Panc1 (cell line): ENCODE data around the gene PNLIPRP2. TPM values are rescaled to one million over a fixed set of nuclear protein-coding genes. Genes with fewer than 3 reads are reported as not detected.

Experiments
- ATAC-seq: fragments of 200-7000 bp; cut with Tn5 transposase; 2 replicates; pipeline ENCODE4 v1.9.1; 2020; ENCODE audit warnings: mild to moderate bottlenecking, moderate library complexity
- BruUV-seq: library from RNA; stranded (reverse); fragments of 400-500 nt; replicated peaks from 2 replicates; lab custom pipeline; 2021; lab: Mats Ljungman, UMichigan
- CTCF ChIA-PET: fragments of 300-600 bp; sonication (Branson Sonifier 250); formaldehyde crosslinking; loops from one replicate; lab custom pipeline; 2022; ENCODE audit warnings: antibody characterized with exemption; lab: Charles Lee
- POLR2A ChIA-PET: fragments of 300-600 bp; sonication (Branson Sonifier 250); formaldehyde crosslinking; loops from one replicate; lab custom pipeline; 2022; ENCODE audit warnings: antibody characterized with exemption; lab: Charles Lee
- DNase-seq: peaks from one replicate; pipeline ENCODE4 v3.0.0-alpha.2; 2010; ENCODE audit warnings: low read depth, low spot score
- H3K27ac ChIP-seq: 2 replicates; pipeline ENCODE4 v1.5.1; 2011; ENCODE audit warnings: mild to moderate bottlenecking, low read length, inconsistent platforms
- H3K27me3 ChIP-seq: fragments of 200-500 bp; sonication (Bioruptor generic); 2 replicates; pipeline ENCODE4 v1.6.0; 2014; ENCODE audit warnings: low read length, inconsistent platforms; ENCODE audit not compliant: control insufficient read depth, insufficient read depth
- H3K36me3 ChIP-seq: fragments of 200-500 bp; sonication (Bioruptor generic); 2 replicates; pipeline ENCODE4 v1.5.1; 2014; ENCODE audit warnings: inconsistent platforms, mild to moderate bottlenecking, low read length, moderate library complexity; ENCODE audit not compliant: control insufficient read depth, insufficient read depth
- H3K4me1 ChIP-seq: 2 replicates; pipeline ENCODE4 v1.5.1; 2011; ENCODE audit warnings: inconsistent platforms, mild to moderate bottlenecking, low read length, moderate library complexity; ENCODE audit not compliant: control insufficient read depth, insufficient read depth
- H3K4me3 ChIP-seq, 2 experiments: 2 replicates each; pipeline ENCODE4 v1.5.1; 2011 to 2012; ENCODE audit warnings: low read depth in 2 of 2, low read length in 2 of 2, mild to moderate bottlenecking in 2 of 2, inconsistent platforms in 1 of 2, moderate library complexity in 1 of 2
- H3K9me3 ChIP-seq: fragments of 200-500 bp; sonication (Bioruptor generic); 2 replicates; pipeline ENCODE4 v1.5.1; 2014; ENCODE audit warnings: low read depth, mild to moderate bottlenecking, inconsistent platforms, low read length, moderate library complexity; ENCODE audit not compliant: control insufficient read depth, insufficient read depth
- POLR2AphosphoS5 ChIP-seq: IDR thresholded peaks from 2 replicates; pipeline ENCODE4 v1.6.1; 2012; ENCODE audit warnings: mild to moderate bottlenecking, low read depth, low read length, moderate library complexity
- SIN3A ChIP-seq: IDR thresholded peaks from 2 replicates; pipeline ENCODE4 v1.6.1; 2012; ENCODE audit warnings: low read depth, mild to moderate bottlenecking, low read length, moderate library complexity, borderline replicate concordance; ENCODE audit not compliant: insufficient read depth
- TCF7L2 ChIP-seq: IDR thresholded peaks from 2 replicates; pipeline ENCODE4 v1.6.1; 2011; ENCODE audit warnings: mild to moderate bottlenecking, low read depth, low read length, inconsistent platforms
- in situ Hi-C: cut with HindIII; loops from 2 replicates; pipeline ENCODE4 v1.10.0; 2016; ENCODE audit warnings: low sequenced_read_pairs, low pct_unique_long_range_greater_than_20kb
- intact Hi-C: fragments of 100-400 bp; cut with micrococcal nuclease; formaldehyde crosslinking; loops from one replicate; pipeline ENCODE4 v1.10.0; 2022; ENCODE audit not compliant: unreplicated experiment
- total RNA-seq: library from RNA; stranded (reverse); gene quantifications from one replicate; pipeline ENCODE4 v1.2.1, GENCODE V29; 2021; ENCODE audit not compliant: unreplicated experiment
- TF ChIP-seq, protein P1 (sequence below), 2 experiments: IDR thresholded peaks; 2 replicates each; pipeline ENCODE4 v1.6.1; 2011 to 2012; ENCODE audit warnings: low read depth in 2 of 2, control low read depth in 1 of 2, low read length in 1 of 2, mild to moderate bottlenecking in 1 of 2, moderate library complexity in 1 of 2; ENCODE audit not compliant: insufficient read depth in 1 of 2
- TF ChIP-seq, protein P2 (sequence below): fragments of 450-650 bp; IDR thresholded peaks from 2 replicates; pipeline ENCODE4 v1.5.1; 2017; ENCODE audit warnings: mild to moderate bottlenecking

PNLIPRP2 gene
- total RNA-seq, 1 experiment from 2014 or later, result 0.72 TPM

DNA sequence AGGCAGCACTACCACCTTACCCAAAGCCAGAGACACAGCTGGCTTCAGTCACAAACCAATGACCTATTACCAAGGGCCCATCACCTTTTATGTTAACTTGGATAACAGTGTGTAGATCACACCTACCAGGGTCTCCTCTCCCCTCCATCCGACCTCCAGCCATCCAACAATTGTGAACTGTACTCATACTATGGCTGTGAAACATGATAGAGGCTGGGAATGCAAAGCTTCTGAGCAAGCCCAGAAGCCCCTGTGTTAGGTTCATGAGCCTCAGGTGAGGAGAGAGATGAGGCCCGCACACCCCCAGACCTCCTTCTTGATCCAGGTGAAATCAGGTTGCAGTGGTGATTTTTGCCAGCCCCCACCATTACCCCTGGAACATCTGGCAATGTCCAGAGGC, 47.7 kb downstream of the PNLIPRP2 start:
- BruUV-seq, result no TSS peak
- Histone ChIP-seq H3K27ac (no peak overlapping the region), H3K4me1 (peaks cover 3% of the 10 kb centered on the region; the same call in 1 of the 2 replicates), H3K27me3 (no peaks in the 10 kb centered on the region), H3K36me3 (no peaks in the 10 kb centered on the region), H3K4me3 (no peak overlapping the region), H3K9me3 (no peaks in the 10 kb centered on the region)
- no peak for ATAC-seq
- ChIA-PET CTCF (no interaction called here), POLR2A (no interaction called here)
- in situ Hi-C loops (no loop called here), intact Hi-C loops (no loop called here)
- TF ChIP-seq POLR2AphosphoS5, result no peak
- DNase-seq, result no peak

DNA sequence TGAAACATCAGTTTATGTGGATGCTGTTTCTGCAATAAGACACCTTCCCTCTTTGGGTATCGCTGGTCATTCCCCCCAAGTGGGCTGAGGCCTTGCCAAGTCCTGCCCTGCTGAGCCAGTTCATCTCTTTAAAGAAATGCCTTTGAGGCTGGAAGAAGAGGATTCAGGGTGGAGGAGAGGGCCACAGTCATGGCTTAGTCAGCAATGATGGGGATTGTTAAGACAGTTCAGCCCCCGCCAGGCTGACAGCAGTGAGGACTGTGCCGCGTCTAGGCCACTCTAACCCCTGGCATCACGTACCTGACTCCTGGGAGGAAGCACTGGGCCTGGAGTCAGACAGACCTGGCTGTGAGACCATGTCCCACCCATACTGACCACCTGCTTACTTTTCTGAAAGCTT, 48.3 kb downstream of the PNLIPRP2 start:
- ChIA-PET POLR2A (no interaction called here), CTCF (no interaction called here)
- Histone ChIP-seq H3K4me3 (no peak overlapping the region), H3K4me1 (peaks cover 3% of the 10 kb centered on the region; the same call in 1 of the 2 replicates), H3K27ac (no peak overlapping the region), H3K36me3 (no peaks in the 10 kb centered on the region), H3K27me3 (no peaks in the 10 kb centered on the region), H3K9me3 (no peaks in the 10 kb centered on the region)
- intact Hi-C loops (no loop called here), in situ Hi-C loops (no loop called here)
- TF ChIP-seq, protein P1, sequence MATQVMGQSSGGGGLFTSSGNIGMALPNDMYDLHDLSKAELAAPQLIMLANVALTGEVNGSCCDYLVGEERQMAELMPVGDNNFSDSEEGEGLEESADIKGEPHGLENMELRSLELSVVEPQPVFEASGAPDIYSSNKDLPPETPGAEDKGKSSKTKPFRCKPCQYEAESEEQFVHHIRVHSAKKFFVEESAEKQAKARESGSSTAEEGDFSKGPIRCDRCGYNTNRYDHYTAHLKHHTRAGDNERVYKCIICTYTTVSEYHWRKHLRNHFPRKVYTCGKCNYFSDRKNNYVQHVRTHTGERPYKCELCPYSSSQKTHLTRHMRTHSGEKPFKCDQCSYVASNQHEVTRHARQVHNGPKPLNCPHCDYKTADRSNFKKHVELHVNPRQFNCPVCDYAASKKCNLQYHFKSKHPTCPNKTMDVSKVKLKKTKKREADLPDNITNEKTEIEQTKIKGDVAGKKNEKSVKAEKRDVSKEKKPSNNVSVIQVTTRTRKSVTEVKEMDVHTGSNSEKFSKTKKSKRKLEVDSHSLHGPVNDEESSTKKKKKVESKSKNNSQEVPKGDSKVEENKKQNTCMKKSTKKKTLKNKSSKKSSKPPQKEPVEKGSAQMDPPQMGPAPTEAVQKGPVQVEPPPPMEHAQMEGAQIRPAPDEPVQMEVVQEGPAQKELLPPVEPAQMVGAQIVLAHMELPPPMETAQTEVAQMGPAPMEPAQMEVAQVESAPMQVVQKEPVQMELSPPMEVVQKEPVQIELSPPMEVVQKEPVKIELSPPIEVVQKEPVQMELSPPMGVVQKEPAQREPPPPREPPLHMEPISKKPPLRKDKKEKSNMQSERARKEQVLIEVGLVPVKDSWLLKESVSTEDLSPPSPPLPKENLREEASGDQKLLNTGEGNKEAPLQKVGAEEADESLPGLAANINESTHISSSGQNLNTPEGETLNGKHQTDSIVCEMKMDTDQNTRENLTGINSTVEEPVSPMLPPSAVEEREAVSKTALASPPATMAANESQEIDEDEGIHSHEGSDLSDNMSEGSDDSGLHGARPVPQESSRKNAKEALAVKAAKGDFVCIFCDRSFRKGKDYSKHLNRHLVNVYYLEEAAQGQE (IDR thresholded peaks at IDR 0.05; ENCODE audit: insufficient read depth in 1 of 2, low read depth in 2 of 2, low read length in 1 of 2), result no peak
- TF ChIP-seq POLR2AphosphoS5 (no peak), TCF7L2 (no peak), SIN3A (no peak)
- TF ChIP-seq, protein P2, sequence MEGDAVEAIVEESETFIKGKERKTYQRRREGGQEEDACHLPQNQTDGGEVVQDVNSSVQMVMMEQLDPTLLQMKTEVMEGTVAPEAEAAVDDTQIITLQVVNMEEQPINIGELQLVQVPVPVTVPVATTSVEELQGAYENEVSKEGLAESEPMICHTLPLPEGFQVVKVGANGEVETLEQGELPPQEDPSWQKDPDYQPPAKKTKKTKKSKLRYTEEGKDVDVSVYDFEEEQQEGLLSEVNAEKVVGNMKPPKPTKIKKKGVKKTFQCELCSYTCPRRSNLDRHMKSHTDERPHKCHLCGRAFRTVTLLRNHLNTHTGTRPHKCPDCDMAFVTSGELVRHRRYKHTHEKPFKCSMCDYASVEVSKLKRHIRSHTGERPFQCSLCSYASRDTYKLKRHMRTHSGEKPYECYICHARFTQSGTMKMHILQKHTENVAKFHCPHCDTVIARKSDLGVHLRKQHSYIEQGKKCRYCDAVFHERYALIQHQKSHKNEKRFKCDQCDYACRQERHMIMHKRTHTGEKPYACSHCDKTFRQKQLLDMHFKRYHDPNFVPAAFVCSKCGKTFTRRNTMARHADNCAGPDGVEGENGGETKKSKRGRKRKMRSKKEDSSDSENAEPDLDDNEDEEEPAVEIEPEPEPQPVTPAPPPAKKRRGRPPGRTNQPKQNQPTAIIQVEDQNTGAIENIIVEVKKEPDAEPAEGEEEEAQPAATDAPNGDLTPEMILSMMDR, result no peak
- no TSS peak for BruUV-seq
- DNase-seq (no peak), ATAC-seq (no peak)

DNA sequence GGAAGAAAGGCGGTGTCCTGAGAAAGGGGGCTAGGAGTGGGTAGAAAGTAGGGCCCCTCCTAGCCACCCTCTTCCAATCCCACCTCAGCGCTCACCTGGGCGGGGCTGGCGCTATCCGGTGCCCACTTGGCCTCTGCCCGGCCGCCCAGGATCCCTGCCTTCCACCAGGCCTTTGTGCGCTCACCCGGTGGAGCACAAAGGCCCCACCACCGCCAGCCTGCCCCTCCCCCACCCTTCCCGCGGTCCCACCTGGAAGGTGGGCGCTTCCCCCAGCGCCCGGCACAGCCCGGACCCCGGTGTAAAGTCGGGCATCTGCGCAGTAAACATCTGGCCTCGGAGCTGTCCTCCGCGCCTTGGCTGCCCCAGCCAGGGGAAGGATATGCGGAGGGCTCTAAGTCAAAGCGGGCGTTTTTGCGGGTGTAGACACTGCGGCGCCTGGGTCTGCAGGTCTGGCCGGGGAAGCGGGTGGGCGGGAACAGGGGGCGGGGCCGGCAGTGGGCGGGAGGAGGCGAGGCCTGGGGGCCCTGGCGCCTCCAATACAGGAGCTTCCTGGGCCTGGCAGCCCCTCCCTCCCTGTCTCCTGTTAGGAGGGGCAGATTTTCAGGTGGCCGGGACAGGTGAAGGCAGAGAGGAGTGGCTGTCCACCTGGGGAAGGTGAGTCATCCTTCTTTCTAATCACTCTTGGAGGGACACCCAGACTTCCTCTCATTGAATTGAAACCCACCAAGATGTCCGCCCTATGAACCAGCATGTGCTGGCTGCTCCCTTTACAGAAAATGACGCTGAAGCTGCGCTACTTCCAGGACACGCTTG, 49.3 kb downstream of the PNLIPRP2 start:
- Histone ChIP-seq H3K4me3 (no peak overlapping the region), H3K4me1 (peaks cover 3% of the 10 kb centered on the region; the same call in 1 of the 2 replicates), H3K27ac (no peak overlapping the region), H3K27me3 (no peaks in the 10 kb centered on the region), H3K9me3 (no peaks in the 10 kb centered on the region), H3K36me3 (no peaks in the 10 kb centered on the region)
- ATAC-seq (no peak), DNase-seq (no peak)
- in situ Hi-C loops (no loop called here), intact Hi-C loops (no loop called here)
- ChIA-PET CTCF (no interaction called here), POLR2A (no interaction called here)
- TF ChIP-seq, protein P2, result no peak
- TF ChIP-seq TCF7L2 (no peak), SIN3A (no peak), POLR2AphosphoS5 (no peak)
- TF ChIP-seq, protein P1 (IDR thresholded peaks at IDR 0.05; ENCODE audit: insufficient read depth in 1 of 2, low read depth in 2 of 2, low read length in 1 of 2), result no peak
- BruUV-seq, result no TSS peak
